ENCODE results near the gene ZNF474. TPM values are rescaled to one million over a fixed set of nuclear protein-coding genes. Genes with fewer than 3 reads are reported as not detected.
"Not testable (repeated sequence)": the region's sequence is repeated elsewhere in the genome, so short reads cannot be mapped to it uniquely, and the experiment has no call there.

Gene ZNF474
- polyA plus RNA-seq (ENCODE audit: insufficient read length in 4 of 4) = under 1 TPM; 0.55 to 0.93 (median 0.63) TPM

GRCh38 chr5:122129306-122129705 is at the start of gene ZNF474:
Gene ZNF474, plus strand, starts transcription at chr5:122129546. Its CDS starts 22,445 bp downstream, at chr5:122151991.
- peak; percentile 42 to 78 (median 54) for DNase-seq (ENCODE audit: low read depth in 4 of 4, low spot score in 3 of 4)

GRCh38 chr5:122081541-122081940 is 47.8 kb upstream of the ZNF474 start:
- no peak for DNase-seq (ENCODE audit: low read depth in 4 of 4, low spot score in 3 of 4)

- DNase-seq (ENCODE audit: low read depth in 4 of 4, low spot score in 3 of 4) = no peak
Observed at GRCh38 chr5:122083535-122083934, 45.8 kb upstream of the ZNF474 start.

- DNase-seq (ENCODE audit: low read depth in 4 of 4, low spot score in 3 of 4) = no peak
Observed at GRCh38 chr5:122085041-122085440, 44.3 kb upstream of the ZNF474 start.

- no peak for DNase-seq (ENCODE audit: low read depth in 4 of 4, low spot score in 3 of 4)
Observed at GRCh38 chr5:122089096-122090013, 40.0 kb upstream of the ZNF474 start.

GRCh38 chr5:122091936-122092600 is 37.3 kb upstream of the ZNF474 start:
- peak in 1 of 4 donors; percentile 10 for DNase-seq (ENCODE audit: low read depth in 4 of 4, low spot score in 3 of 4)

- no peak for DNase-seq (ENCODE audit: low read depth in 4 of 4, low spot score in 3 of 4)
Observed at GRCh38 chr5:122093415-122094180, 35.7 kb upstream of the ZNF474 start.

GRCh38 chr5:122094251-122094650 is 35.1 kb upstream of the ZNF474 start:
- DNase-seq (ENCODE audit: low read depth in 4 of 4, low spot score in 3 of 4) = not testable (repeated sequence)

GRCh38 chr5:122095158-122095557 is 34.2 kb upstream of the ZNF474 start:
- no peak for DNase-seq (ENCODE audit: low read depth in 4 of 4, low spot score in 3 of 4)

- no peak for DNase-seq (ENCODE audit: low read depth in 4 of 4, low spot score in 3 of 4)
Observed at GRCh38 chr5:122097391-122097790, 32.0 kb upstream of the ZNF474 start.

- DNase-seq (ENCODE audit: low read depth in 4 of 4, low spot score in 3 of 4) = no peak
Observed at GRCh38 chr5:122099060-122099790, 30.1 kb upstream of the ZNF474 start.

- DNase-seq (ENCODE audit: low read depth in 4 of 4, low spot score in 3 of 4) = peak in 1 of 4 donors; percentile 25
Observed at GRCh38 chr5:122101636-122102285, 27.6 kb upstream of the ZNF474 start.

GRCh38 chr5:122102825-122103224 is 26.5 kb upstream of the ZNF474 start:
- DNase-seq (ENCODE audit: low read depth in 4 of 4, low spot score in 3 of 4) = no peak

GRCh38 chr5:122105909-122106308 is 23.4 kb upstream of the ZNF474 start:
- no peak for DNase-seq (ENCODE audit: low read depth in 4 of 4, low spot score in 3 of 4)

- DNase-seq (ENCODE audit: low read depth in 4 of 4, low spot score in 3 of 4) = no peak
Observed at GRCh38 chr5:122107016-122107415, 22.3 kb upstream of the ZNF474 start.

- no peak for DNase-seq (ENCODE audit: low read depth in 4 of 4, low spot score in 3 of 4)
Observed at GRCh38 chr5:122110987-122111386, 18.4 kb upstream of the ZNF474 start.

- DNase-seq (ENCODE audit: low read depth in 4 of 4, low spot score in 3 of 4) = no peak
Observed at GRCh38 chr5:122111460-122111859, 17.9 kb upstream of the ZNF474 start.

- DNase-seq (ENCODE audit: low read depth in 4 of 4, low spot score in 3 of 4) = no peak
Observed at GRCh38 chr5:122112063-122112462, 17.3 kb upstream of the ZNF474 start.

GRCh38 chr5:122112733-122113558 is 16.4 kb upstream of the ZNF474 start:
- no peak for DNase-seq (ENCODE audit: low read depth in 4 of 4, low spot score in 3 of 4)
